ENCODE data around the gene MAPK11.

Gene MAPK11

DNA sequence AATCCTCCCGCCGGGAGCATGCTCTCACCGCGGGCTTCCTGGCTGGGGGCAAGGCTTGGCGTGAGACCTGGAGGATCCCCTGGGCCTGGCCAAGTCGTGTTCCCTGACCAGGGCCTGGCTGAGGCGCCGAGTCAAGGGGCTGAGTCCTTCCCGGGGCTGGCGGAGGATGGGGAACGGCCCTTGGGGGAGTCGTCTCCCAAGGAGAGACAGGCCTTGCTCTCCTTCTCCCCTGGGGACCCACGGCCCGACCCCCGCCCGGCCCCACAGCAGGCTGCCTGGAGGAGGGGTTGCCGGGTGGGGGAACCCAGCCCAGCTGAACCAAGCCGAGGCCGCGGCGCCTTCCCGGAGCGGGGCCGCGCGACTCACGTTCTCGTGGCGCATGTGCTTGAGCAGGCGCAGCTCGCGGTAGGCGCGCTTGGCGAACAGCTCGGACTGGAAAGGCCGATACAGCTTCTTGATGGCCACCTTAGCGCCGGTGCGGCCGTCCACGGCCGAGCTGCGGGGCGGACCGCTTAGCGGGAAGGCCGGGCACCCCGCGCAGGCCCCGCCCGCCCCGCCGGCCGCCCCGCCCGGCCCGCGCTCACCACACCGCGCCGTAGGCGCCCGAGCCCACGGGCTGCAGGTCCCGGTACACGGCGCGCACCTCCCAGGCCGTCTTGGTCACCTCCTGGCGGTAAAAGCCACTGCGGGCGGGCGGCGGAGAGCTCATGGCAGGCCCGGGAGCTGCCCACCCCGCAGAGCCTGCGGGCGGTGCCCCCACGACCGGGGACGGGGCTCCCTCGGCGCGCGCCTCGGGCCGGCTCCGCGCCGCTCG is 9.2 kb downstream of the MAPK11 start:
- peak; percentile 75 for DNase-seq (ENCODE audit: low spot score)

DNA sequence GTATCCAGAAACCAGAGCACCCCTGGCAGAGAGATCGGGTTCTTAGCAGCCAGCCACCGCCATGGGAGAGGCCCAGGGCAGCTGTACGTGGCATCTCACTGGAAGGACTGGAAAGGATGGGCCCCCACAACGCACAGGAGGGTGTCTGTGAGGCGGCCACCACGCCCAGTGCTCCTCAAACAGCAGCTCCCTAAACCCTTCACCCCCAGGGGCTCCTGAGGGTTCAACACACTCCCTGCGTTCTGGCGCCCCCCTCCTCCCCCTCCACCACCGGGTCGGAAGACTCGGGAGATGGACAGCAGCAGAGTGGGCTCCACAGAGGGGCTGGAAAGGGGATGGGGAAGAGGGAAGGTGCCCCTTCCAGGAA is 9.8 kb downstream of the MAPK11 start:
- DNase-seq (ENCODE audit: low spot score) = no peak

DNA sequence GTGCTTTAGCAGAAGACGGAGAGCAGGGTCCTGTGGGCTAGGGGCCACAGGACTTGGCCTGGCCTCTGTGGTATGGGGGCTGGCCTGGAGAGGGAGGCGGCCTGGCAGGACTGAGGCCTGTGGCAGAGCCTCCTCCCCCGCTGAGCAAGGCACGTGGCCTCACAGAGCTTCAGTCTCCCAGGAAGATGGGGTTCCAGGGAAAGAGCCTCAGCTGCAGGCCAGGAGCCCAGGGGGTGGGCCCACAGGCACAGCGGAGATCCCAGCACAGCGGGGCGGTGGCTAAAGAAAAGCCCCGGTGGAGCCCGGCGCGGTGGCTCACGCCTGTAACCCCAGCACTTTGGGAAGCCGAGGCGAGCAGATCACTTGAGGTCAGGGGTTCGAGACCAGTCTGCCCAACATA is 10.9 kb downstream of the MAPK11 start:
- DNase-seq (ENCODE audit: low spot score) = no peak

DNA sequence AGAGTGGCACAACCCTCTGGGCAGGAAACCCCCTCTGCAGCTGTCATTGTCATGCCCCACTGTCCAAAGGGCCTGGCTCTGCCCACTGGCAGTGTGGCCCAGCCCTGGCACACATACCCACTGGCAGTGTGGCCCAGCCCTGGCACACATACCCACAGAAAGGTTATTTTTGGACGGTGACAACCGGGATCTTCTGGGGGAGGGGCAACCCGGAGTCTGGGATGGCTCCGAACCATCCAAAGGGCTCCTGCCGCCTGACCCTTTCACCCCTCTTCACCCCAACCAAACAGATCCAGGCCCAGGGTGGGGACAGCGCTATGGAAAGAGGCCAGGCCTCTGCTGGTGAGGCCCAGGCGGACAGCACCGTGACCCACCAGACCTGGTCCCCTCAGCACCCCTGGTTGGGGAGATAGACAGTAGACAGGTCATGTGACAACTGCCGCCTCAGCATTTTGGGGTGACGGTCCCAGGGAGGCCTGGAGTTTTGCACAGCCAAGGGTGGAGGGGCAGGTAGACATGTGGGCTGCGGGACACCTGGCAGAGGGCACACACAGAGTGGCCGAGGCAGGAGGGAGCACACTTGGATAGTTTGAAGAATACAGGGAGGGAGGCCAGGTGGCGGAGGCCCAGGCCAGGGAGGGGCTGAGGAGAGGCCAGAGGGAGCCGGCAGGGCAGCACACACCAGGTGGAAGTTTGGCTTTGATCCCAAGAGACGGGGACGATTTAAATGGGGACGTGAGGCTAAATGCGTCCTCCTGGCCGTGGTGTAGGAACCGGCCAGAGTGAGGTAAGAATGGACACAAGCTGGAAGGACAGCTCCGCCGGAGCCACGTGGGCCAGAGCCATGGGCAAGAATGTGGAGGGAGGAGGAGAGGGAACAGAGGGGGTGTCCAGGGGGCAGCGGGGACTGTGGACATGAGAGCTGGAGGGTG is 11.6 kb downstream of the MAPK11 start:
- no peak for DNase-seq (ENCODE audit: low spot score)

GRCh38 chr22:50257451-50258360 is 12.5 kb downstream of the MAPK11 start:
- no peak for DNase-seq (ENCODE audit: low spot score)

GRCh38 chr22:50257041-50257440 is 13.1 kb downstream of the MAPK11 start:
- DNase-seq (ENCODE audit: low spot score) = no peak

GRCh38 chr22:50256258-50256862 is 13.8 kb downstream of the MAPK11 start:
- DNase-seq (ENCODE audit: low spot score) = no peak

GRCh38 chr22:50255607-50256006 is 14.6 kb downstream of the MAPK11 start:
- no peak for DNase-seq (ENCODE audit: low spot score)

- DNase-seq (ENCODE audit: low spot score) = no peak
Measured at GRCh38 chr22:50255099-50255498, 15.1 kb downstream of the MAPK11 start.

DNA sequence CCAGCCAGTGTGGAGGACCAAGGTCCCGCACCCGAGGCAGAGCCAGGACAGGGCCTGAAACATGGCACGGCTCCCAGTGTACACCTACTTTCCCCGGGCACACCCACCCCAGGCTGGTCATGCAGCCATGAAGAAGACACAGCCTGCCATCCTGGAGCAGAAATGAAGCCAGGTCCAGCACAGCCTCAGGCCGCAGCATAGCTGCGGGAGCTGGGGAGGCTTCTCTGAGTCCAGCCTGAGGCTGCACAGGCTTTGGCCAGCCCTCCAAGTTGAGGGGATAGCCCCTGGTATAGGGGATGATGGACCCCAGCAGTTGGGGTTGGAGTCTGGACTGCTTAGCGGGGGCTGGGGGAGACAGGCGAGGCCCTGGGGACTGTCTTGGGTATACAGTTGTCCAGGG is 16.2 kb downstream of the MAPK11 start:
- DNase-seq (ENCODE audit: low spot score) = no peak

DNA sequence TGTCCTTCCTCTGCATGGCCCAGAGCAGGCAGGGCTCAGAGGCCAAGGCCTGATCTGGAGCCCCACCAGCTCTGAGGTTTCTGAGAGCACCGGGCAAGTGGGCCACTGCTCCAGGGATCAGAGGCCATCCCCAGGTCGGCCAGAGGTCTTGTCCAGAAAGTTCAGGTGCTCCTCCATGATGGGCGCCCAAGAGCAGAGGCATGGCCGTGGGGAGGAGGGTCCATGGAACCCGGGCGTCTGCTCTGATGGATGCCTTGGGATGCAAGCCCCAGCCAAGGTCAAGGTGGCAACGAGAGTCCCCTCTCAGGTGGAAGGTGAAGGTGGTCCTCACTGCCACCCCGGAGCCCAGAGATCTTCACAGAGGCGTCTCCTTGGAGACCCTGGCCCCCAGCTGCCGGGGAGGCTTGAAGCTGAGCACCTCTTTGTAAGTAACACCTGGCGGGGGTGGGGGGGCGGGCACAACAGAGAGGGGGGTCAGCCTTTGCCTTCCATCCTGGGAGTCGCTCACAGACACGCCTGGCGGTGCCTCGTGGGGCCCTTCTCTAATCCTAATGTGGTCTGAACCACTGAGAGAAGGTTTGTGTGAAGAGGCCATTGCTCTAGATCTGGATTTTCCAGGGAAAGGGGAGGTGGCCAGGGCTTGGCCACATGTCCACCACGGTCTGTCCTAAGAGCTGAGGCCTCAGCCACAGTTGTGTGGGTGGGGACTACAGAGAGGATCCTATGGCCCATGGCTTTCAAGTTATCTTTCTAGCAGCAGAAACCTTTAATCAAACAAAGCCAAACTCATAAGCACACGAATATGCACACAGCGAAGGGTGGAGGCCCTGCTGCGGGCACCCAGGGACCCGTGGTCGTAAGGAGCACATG is 16.9 kb downstream of the MAPK11 start:
- no peak for DNase-seq (ENCODE audit: low spot score)

DNA sequence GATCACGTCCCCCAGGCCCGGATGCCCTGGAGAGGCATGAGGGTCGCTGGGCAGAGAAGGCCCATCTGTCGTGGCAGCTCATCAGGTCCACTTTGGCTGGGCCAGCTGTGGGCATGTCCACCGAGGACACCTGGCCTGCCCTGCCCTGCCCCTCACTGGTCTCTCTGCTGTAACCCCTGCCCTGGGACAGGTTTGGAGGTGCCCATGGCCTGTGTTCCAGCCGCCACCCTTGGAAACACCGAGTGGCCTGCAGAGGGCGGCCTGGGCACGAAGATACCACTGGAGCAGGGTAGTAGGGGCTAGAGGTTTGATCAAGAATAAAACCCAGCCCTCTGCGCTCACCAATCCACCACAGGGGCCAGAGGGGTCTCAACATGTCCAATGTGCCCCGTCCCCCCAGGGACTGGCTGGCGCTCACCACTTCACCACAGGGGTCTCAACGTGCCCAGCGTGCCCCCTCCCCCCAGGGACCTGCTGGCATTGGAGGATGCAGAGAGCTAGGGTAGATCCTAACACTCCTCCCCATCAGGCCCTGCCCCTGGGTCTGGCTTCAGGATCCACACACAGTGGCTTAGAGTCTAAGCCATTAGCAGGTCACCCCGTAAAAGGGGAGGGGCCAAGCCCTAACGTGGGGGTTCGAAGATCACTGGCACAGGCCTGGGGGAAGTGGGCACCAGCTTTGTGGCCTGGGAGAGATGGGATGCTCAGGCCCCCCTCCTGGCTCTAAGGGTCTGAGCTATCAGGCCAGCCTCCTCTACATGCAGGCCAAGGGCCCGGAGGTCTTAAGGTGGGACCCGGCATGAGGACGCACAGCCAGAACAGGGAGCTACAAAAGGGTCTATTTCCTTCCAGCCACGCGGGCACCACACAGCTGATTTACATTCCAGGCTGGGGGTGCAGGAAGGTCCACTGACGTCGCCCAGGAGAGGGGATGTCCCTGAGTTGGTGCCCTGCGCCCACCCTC is 17.8 kb downstream of the MAPK11 start:
- peak; percentile 80 for DNase-seq (ENCODE audit: low spot score)

DNA sequence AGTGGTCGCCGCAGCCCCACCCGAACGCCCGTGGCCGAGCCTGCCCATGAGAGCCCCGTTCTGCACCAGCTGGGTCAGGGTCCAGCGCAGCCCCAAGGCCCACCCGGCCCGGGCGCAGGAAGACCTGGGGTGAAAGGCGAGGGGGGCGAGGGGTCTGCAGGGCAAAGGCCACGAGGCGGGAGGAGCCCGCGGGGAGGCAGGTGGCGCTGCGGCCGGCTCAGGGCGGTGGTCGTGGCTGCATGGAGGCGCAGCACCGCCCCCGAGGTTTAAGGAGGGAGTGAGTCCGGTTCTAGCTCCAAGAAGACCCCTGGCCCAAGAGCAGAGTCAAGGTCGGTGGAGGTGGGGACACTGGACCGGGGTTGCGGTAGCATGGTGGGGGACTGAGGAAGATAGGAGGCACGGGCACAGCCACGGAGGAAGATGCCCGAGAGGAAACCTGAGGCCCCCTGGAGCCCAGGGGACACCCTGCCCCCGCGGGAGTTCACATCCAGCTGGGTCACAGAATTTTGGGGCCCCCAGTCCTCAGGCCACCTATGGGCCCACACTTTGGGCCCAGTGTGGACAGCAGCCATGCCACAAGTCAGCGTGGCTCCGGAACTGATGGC is 18.6 kb downstream of the MAPK11 start:
- no peak for DNase-seq (ENCODE audit: low spot score)

GRCh38 chr22:50250555-50251476 is 19.4 kb downstream of the MAPK11 start, which contains the start of gene HDAC10:
HDAC10 (minus strand) TSS chr22:50251265; CDS start chr22:50251032, 233 bp downstream.
- DNase-seq (ENCODE audit: low spot score) = peak; percentile 94

- DNase-seq (ENCODE audit: low spot score) = no peak
Measured at GRCh38 chr22:50250249-50250554, 20.0 kb downstream of the MAPK11 start.

- DNase-seq (ENCODE audit: low spot score) = no peak
Measured at GRCh38 chr22:50249341-50250248, 20.6 kb downstream of the MAPK11 start.

Data from AG20443 (cell line).